HG03039 (cell line): Measurements from ENCODE around the gene STAB2.

Source experiments
- ATAC-seq: cut with Tn5 transposase; IDR thresholded peaks from one replicate; pipeline ENCODE4 v1.9.1; 2021; ENCODE audit warnings: mild to moderate bottlenecking, moderate library complexity; ENCODE audit not compliant: unreplicated experiment

Gene STAB2

GRCh38 chr12:103586791-103587370 lies at the start of gene STAB2:
STAB2 (plus strand) TSS chr12:103587273; CDS start chr12:103587477, 204 bp downstream.
- ATAC-seq = no peak

GRCh38 chr12:103538397-103538796 lies 48.7 kb upstream of the STAB2 start:
- ATAC-seq = no peak

- no peak for ATAC-seq
These were observed 46.8 kb upstream of the STAB2 start for GRCh38 chr12:103540319-103540718.

- no peak for ATAC-seq
These were observed 45.0 kb upstream of the STAB2 start for GRCh38 chr12:103542078-103542477.

- ATAC-seq = no peak
These were observed 40.1 kb upstream of the STAB2 start for GRCh38 chr12:103546959-103547358.

- ATAC-seq = no peak
These were observed 39.7 kb upstream of the STAB2 start for GRCh38 chr12:103547376-103547775.

GRCh38 chr12:103547929-103548328 lies 39.1 kb upstream of the STAB2 start:
- ATAC-seq = no peak

GRCh38 chr12:103548622-103549601 lies 38.2 kb upstream of the STAB2 start:
- ATAC-seq = no peak

- no peak for ATAC-seq
These were observed 30.0 kb upstream of the STAB2 start for GRCh38 chr12:103556890-103557627.

- ATAC-seq = no peak
These were observed 29.5 kb upstream of the STAB2 start for GRCh38 chr12:103557628-103558010.

GRCh38 chr12:103558879-103559278 lies 28.2 kb upstream of the STAB2 start:
- ATAC-seq = no peak

GRCh38 chr12:103560604-103561101 lies 26.4 kb upstream of the STAB2 start:
- no peak for ATAC-seq

- no peak for ATAC-seq
These were observed 25.9 kb upstream of the STAB2 start for GRCh38 chr12:103561174-103561573.

- ATAC-seq = no peak
These were observed 20.7 kb upstream of the STAB2 start for GRCh38 chr12:103566398-103566797.

GRCh38 chr12:103569278-103569677 lies 17.8 kb upstream of the STAB2 start:
- no peak for ATAC-seq

GRCh38 chr12:103571286-103571685 lies 15.8 kb upstream of the STAB2 start:
- no peak for ATAC-seq

- no peak for ATAC-seq
These were observed 14.6 kb upstream of the STAB2 start for GRCh38 chr12:103572312-103573045.

- no peak for ATAC-seq
These were observed 13.9 kb upstream of the STAB2 start for GRCh38 chr12:103573185-103573584.

- ATAC-seq = no peak
These were observed 8.1 kb upstream of the STAB2 start for GRCh38 chr12:103578926-103579325.

GRCh38 chr12:103580026-103580425 lies 7.0 kb upstream of the STAB2 start:
- no peak for ATAC-seq

- no peak for ATAC-seq
These were observed 4.1 kb upstream of the STAB2 start for GRCh38 chr12:103583008-103583407.
